Choroid plexus epithelial cell (primary cell): ENCODE measurements around the gene SCYGR8.

ENCODE experiments used
- DNase-seq: peaks from one replicate; pipeline ENCODE4 v3.0.0-alpha.2; 2010; ENCODE audit warnings: low read depth
- H3K4me3 ChIP-seq: 2 replicates; pipeline ENCODE4 v1.5.1; 2011; ENCODE audit warnings: low read depth, mild to moderate bottlenecking, control low read depth, low read length, moderate library complexity
- CTCF ChIP-seq: conservative IDR thresholded peaks from 2 replicates; pipeline ENCODE4 v1.5.1; 2011; ENCODE audit warnings: low read depth, mild to moderate bottlenecking, control low read depth, inconsistent platforms, low read length, moderate library complexity

SCYGR8 gene

GRCh38 chr2:227761740-227762476 lies 16.2 kb downstream of the SCYGR8 start:
- no peak overlapping the region for H3K4me3 ChIP-seq
- no peak for TF ChIP-seq CTCF
- no peak for DNase-seq

- no peak for TF ChIP-seq CTCF
- no peak for DNase-seq
- no peak overlapping the region for H3K4me3 ChIP-seq
Measured at GRCh38 chr2:227765788-227766372, 20.2 kb downstream of the SCYGR8 start.

GRCh38 chr2:227766373-227766883 lies 20.7 kb downstream of the SCYGR8 start:
- H3K4me3 ChIP-seq, result no peak overlapping the region
- DNase-seq, result peak; percentile 78
- peak; percentile 91 for TF ChIP-seq CTCF

GRCh38 chr2:227767830-227768229 lies 22.1 kb downstream of the SCYGR8 start:
- H3K4me3 ChIP-seq, result no peak overlapping the region
- TF ChIP-seq CTCF, result no peak
- DNase-seq, result no peak

- peak; percentile 73 for DNase-seq
- TF ChIP-seq CTCF, result no peak
- H3K4me3 ChIP-seq, result no peak overlapping the region
Measured at GRCh38 chr2:227772197-227772661, 26.5 kb downstream of the SCYGR8 start.

GRCh38 chr2:227772932-227773331 lies 27.2 kb downstream of the SCYGR8 start:
- DNase-seq, result no peak
- no peak for TF ChIP-seq CTCF

More at GRCh38 chr2:227772932-227773331, 27.2 kb downstream of the SCYGR8 start:
- H3K4me3 ChIP-seq, result no peak overlapping the region
